ENCODE results near the gene PSMD14. TPM values are rescaled to one million over a fixed set of nuclear protein-coding genes. Genes with fewer than 3 reads are reported as not detected.

PSMD14 gene
- total RNA-seq, 1 experiment from 2014 or later, result 118 TPM

DNA sequence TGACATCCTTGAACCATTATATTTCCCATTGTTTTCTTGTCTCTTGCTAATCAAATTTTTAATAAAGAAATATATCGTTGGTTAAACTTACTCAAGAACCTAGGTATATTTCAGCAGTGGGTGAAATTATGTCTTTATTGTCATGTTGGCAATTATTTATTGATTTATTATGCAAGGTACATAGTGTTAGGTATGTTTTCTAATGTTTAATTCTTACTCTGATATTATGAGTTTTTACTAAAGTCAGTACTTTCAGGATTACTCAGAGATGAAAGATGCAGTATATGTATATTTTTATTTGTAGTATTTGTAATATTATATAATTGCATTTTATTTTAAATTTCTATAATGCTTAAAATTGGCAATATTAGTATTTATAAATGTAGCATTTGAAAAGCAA, 46.9 kb downstream of the PSMD14 start:
- H3K27me3 ChIP-seq (ENCODE audit: insufficient read depth, low read length), result no peaks in the 10 kb centered on the region
- no peak overlapping the region for H2AFZ ChIP-seq (ENCODE audit: low read depth, low read length, poor library complexity, severe bottlenecking)
- no peak overlapping the region for H3K27ac ChIP-seq (ENCODE audit: low read depth, low read length)
- intact Hi-C loops (cut with micrococcal nuclease), result no loop called here
- no TSS peak for BruUV-seq (replicated peaks)
- ATAC-seq, result no peak
- peaks cover 100% of the 10 kb centered on the region for H3K79me2 ChIP-seq (ENCODE audit: insufficient read depth, low read length)
- H3K4me3 ChIP-seq (replicated peaks in 1 of 2; ENCODE audit: low read depth in 1 of 2, low read length in 2 of 2), result no peak overlapping the region
- no peak overlapping the region for H3K4me2 ChIP-seq (ENCODE audit: low read length)
- peaks cover 20% of the 10 kb centered on the region for H4K20me1 ChIP-seq (ENCODE audit: insufficient read depth)
- no peak overlapping the region for H3K9ac ChIP-seq (ENCODE audit: low read length)
- RAD21 ChIA-PET (ENCODE audit: low non-redundant PET in 1 of 2, low total read pairs in 2 of 2, uncharacterized antibody in 2 of 2, unreplicated experiment in 2 of 2), result no interaction called here
- no peaks in the 10 kb centered on the region for H3K9me2 ChIP-seq (ENCODE audit: insufficient read depth)
- no peaks in the 10 kb centered on the region for H3K36me3 ChIP-seq (ENCODE audit: control insufficient read depth in 1 of 2, insufficient read depth in 2 of 2, low read length in 2 of 2)
- CTCF ChIA-PET, result no interaction called here
- TF ChIP-seq POLR2AphosphoS5 (IDR thresholded peaks at IDR 0.05; ENCODE audit: low read depth, low read length) (no peak), CBX3 (IDR thresholded peaks at IDR 0.05; ENCODE audit: low read depth) (no peak), SRF (IDR thresholded peaks at IDR 0.05; ENCODE audit: low read depth) (no peak), POLR2A (IDR thresholded peaks at IDR 0.05; ENCODE audit: borderline replicate concordance, extremely low read depth, insufficient read depth, insufficient read length) (no peak), ZNF274 (IDR thresholded peaks at IDR 0.05; ENCODE audit: low read depth, low read length) (no peak), REST (IDR thresholded peaks at IDR 0.05; ENCODE audit: low read depth) (no peak), JUND (IDR thresholded peaks at IDR 0.05) (no peak), SP1 (IDR thresholded peaks at IDR 0.05; ENCODE audit: low read depth) (no peak), YY1 (IDR thresholded peaks at IDR 0.05; ENCODE audit: extremely low read depth, insufficient replicate concordance, low read depth, low read length) (no peak), FOSL1 (IDR thresholded peaks at IDR 0.05; ENCODE audit: low read depth) (no peak), EGR1 (IDR thresholded peaks at IDR 0.05; ENCODE audit: low read depth) (no peak), CEBPB (IDR thresholded peaks at IDR 0.05; ENCODE audit: low read depth) (no peak)
- TF ChIP-seq, protein P1, sequence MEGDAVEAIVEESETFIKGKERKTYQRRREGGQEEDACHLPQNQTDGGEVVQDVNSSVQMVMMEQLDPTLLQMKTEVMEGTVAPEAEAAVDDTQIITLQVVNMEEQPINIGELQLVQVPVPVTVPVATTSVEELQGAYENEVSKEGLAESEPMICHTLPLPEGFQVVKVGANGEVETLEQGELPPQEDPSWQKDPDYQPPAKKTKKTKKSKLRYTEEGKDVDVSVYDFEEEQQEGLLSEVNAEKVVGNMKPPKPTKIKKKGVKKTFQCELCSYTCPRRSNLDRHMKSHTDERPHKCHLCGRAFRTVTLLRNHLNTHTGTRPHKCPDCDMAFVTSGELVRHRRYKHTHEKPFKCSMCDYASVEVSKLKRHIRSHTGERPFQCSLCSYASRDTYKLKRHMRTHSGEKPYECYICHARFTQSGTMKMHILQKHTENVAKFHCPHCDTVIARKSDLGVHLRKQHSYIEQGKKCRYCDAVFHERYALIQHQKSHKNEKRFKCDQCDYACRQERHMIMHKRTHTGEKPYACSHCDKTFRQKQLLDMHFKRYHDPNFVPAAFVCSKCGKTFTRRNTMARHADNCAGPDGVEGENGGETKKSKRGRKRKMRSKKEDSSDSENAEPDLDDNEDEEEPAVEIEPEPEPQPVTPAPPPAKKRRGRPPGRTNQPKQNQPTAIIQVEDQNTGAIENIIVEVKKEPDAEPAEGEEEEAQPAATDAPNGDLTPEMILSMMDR (IDR thresholded peaks at IDR 0.05 in 2 of 3, conservative IDR thresholded peaks at IDR 0.05 in 1 of 3; ENCODE audit: borderline replicate concordance in 1 of 3, insufficient read depth in 1 of 3, low read depth in 2 of 3, low read length in 2 of 3), result no peak
- TF ChIP-seq, protein P2, sequence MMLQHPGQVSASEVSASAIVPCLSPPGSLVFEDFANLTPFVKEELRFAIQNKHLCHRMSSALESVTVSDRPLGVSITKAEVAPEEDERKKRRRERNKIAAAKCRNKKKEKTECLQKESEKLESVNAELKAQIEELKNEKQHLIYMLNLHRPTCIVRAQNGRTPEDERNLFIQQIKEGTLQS (IDR thresholded peaks at IDR 0.05), result no peak
- H3K4me1 ChIP-seq (ENCODE audit: control insufficient read depth in 1 of 2, insufficient read depth in 2 of 2, low read length in 2 of 2), result no peaks in the 10 kb centered on the region
- POLR2A ChIA-PET, result no interaction called here
- no peak for DNase-seq (ENCODE audit: low read depth, low spot score)
- no peaks in the 10 kb centered on the region for H3K9me3 ChIP-seq (ENCODE audit: control insufficient read depth in 1 of 2, insufficient read depth in 1 of 2, low read depth in 1 of 2, low read length in 2 of 2)

Data from HCT116 (cell line).